Sigmoid colon (tissue), 7 donors: ENCODE measurements around the gene HIVEP3. TPM values are rescaled to one million over a fixed set of nuclear protein-coding genes. Genes with fewer than 3 reads are reported as not detected.

ENCODE experiments used
- DNase-seq: peaks from one replicate; pipeline ENCODE4 v3.0.0-alpha.2; 2019
- H3K27ac ChIP-seq, 4 donors: fragments of 200-600 bp; sonication (generic); one replicate each; pipeline ENCODE4 v1.5.1; 2016 to 2019; ENCODE audit warnings: mild to moderate bottlenecking in 1 of 4
- H3K27me3 ChIP-seq, 3 donors: fragments of 200-600 bp; sonication (generic); one replicate each; pipeline ENCODE4 v1.5.1; 2019; ENCODE audit warnings: mild to moderate bottlenecking in 1 of 3
- H3K36me3 ChIP-seq, 4 donors: fragments of 200-600 bp; sonication (generic); one replicate each; pipeline ENCODE4 v1.5.1; 2016 to 2019
- H3K4me1 ChIP-seq, 4 donors: fragments of 200-600 bp; sonication (generic); one replicate each; pipeline ENCODE4 v1.5.1; 2017 to 2019
- H3K4me3 ChIP-seq, 4 donors: fragments of 200-600 bp; sonication (generic); one replicate each; pipeline ENCODE4 v1.5.1; 2017 to 2019; ENCODE audit warnings: mild to moderate bottlenecking in 2 of 4, moderate library complexity in 1 of 4
- H3K9me3 ChIP-seq, 4 donors: fragments of 200-600 bp in 3 of 4; sonication (generic) in 3 of 4; one replicate each; pipeline versions ENCODE4 v1.5.1 to v1.6.1; 2013 to 2019
- CTCF ChIP-seq, 4 experiments: fragments of 450-650 bp in 3 of 4; fragments of 200-600 bp in 1 of 4; IDR thresholded peaks; one replicate each; pipeline ENCODE4 v1.5.1; 2016 to 2019; ENCODE audit warnings: antibody characterized with exemption in 4 of 4, mild to moderate bottlenecking in 3 of 4, moderate library complexity in 2 of 4
- EP300 ChIP-seq, 4 donors: sonication (generic); formaldehyde crosslinking; IDR thresholded peaks; one replicate each; pipeline ENCODE4 v1.6.1; 2017; ENCODE audit warnings: antibody characterized with exemption in 4 of 4
- POLR2A ChIP-seq, 2 donors: fragments of 450-650 bp; IDR thresholded peaks; one replicate each; pipeline ENCODE4 v1.6.1; 2016; ENCODE audit warnings: antibody characterized with exemption in 2 of 2, mild to moderate bottlenecking in 2 of 2, moderate library complexity in 2 of 2
- POLR2AphosphoS5 ChIP-seq, 4 donors: sonication (generic); formaldehyde crosslinking; IDR thresholded peaks; one replicate each; pipeline ENCODE4 v1.6.1; 2017; ENCODE audit warnings: antibody characterized with exemption in 4 of 4
- WGBS, 2 donors: extraction: QIAGEN DNeasy Blood & Tissue Kit; methylation state at CpG; one replicate each; pipeline ENCODE4 v1.1.7; 2013; 5-methylcytosine and 5-hydroxymethylcytosine counted together
- intact Hi-C: fragments of 100-400 bp; cut with DNase I; formaldehyde crosslinking; loops from one replicate; pipeline ENCODE4 v1.15.1; 2023
- polyA plus RNA-seq, 3 donors: library from polyadenylated mRNA; stranded (reverse); fragments of 200-250 nt; gene quantifications; one replicate each; pipeline ENCODE4 v1.2.3, GENCODE V29; 2013
- total RNA-seq, 4 donors: library from RNA; depleted of rRNA; stranded (reverse); fragments of >200 nt; gene quantifications; one replicate each; pipeline ENCODE4 v1.1.0, GENCODE V29; 2016
- donor health status: healthy with polysubstance abuse.
- donor health status: Bipolar disorder and iron deficiency.
- donor health status: healthy.

Gene HIVEP3
- total and polyA plus RNA-seq, 7 donors: 1.4 to 7.8 (median 3.2) TPM

- H3K27ac ChIP-seq: peak overlapping the region; percentile 60 to 81 (median 71)
- H3K4me3 ChIP-seq: no peak overlapping the region
- peaks cover 0 to 84% (median 78%) of the 10 kb centered on the region in 4 donors for H3K4me1 ChIP-seq
- H3K27me3 ChIP-seq: no peaks in the 10 kb centered on the region
- TF ChIP-seq POLR2AphosphoS5 (IDR thresholded peaks at IDR 0.05) (peak; percentile 14 to 63 (median 40)), CTCF (IDR thresholded peaks at IDR 0.05) (no peak)
- WGBS, 2 donors: 26 to 67% methylated on average over 18 of the region's 18 CpGs
- H3K36me3 ChIP-seq: no peaks in the 10 kb centered on the region
- intact Hi-C loops: no loop called here
- DNase-seq: peak; percentile 95
- no peaks in the 10 kb centered on the region for H3K9me3 ChIP-seq
Measured at GRCh38 chr1:41482001-41482765, 436.5 kb downstream of the HIVEP3 start.

DNA sequence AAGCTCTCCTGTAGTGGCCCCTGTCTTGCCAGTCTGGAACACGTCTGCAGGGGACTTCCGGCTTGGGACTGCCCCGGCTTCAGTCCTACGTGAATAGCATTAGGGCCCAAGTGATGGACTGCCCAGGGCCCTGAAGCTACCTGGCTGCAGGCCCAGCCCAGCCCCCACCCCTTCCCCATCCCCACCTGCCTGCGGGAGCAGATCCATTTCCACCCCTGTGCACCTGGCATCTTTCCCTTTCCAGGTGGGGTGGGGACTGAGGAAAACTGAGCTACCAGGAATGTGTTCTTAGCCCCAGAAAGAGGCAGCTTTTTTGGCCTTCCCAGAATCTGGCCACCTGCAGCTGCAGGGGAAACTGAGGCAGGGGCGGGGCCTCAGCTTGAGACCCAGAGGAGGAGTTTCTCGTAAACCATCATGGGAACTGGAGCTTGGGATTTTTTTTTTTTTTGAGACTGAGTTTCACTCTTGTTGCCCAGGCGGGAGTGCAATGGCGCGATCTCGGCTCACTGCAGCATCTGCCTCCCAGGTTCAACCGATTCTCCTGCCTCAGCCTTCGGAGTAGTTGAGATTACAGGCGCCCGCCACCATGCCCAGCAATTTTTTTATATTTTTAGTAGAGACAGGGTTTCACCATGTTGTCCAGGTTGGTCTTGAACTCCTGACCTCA is 437.5 kb downstream of the HIVEP3 start:
- 68 to 86% methylated on average over 15 of the region's 15 CpGs for WGBS, 2 donors
- Histone ChIP-seq H3K27ac (peak overlapping the region in 3 of 4 donors; percentile 60 to 81 (median 74)), H3K4me3 (no peak overlapping the region), H3K4me1 (peaks cover 0 to 75% (median 68%) of the 10 kb centered on the region in 4 donors), H3K27me3 (no peaks in the 10 kb centered on the region), H3K9me3 (no peaks in the 10 kb centered on the region), H3K36me3 (no peaks in the 10 kb centered on the region)
- TF ChIP-seq POLR2AphosphoS5 (IDR thresholded peaks at IDR 0.05) (no peak), CTCF (IDR thresholded peaks at IDR 0.05) (no peak), POLR2A (IDR thresholded peaks at IDR 0.05) (no peak), EP300 (IDR thresholded peaks at IDR 0.05) (no peak)
- intact Hi-C loops: no loop called here
- no peak for DNase-seq

DNA sequence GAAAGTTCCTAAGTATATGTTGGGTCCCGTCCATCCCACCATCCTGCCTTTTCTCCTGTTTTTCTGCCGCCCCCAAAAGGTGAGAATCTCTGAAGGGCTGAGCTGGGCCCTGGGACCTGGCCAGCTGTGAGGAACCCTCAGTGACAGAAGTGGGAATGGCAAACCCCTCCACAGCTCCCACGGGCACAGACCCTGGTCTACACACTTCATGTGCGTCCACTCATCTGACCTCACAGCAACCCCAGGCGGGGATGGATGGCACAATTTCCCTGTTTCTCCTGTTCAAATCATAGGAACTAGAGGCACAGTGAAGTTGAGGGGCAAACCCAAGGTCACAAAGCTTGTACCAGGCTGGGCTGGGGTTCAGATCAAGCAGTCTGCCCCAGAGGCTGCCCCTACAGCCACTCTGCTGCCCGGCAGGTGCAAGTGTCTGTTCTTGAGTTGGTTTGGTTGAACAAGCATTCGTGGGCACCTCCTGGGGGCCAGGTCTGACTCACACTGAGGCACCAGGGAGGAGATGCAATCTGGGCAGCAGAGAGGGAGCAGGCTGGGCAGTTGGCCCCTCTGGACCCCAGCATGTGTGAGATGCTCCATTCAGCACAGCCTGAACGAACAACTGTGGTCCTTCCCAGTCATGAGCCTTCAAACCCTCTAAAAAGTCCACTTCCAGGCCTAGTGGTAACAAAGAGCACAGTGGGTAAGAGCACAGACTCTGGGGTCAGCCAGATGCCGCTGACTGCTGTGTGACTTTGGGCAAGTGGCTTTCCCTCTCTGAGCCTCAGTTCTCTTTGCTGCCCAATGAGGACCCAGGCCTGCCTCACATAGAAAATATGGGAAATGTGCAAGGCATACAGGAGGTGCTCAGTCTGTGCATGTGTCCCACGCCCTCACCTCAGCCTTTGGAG is 438.3 kb downstream of the HIVEP3 start:
- Histone ChIP-seq H3K4me3 (no peak overlapping the region), H3K4me1 (peaks cover 0 to 74% (median 66%) of the 10 kb centered on the region in 4 donors), H3K27me3 (no peaks in the 10 kb centered on the region), H3K27ac (peak overlapping the region in 3 of 4 donors; percentile 60 to 76 (median 73)), H3K9me3 (no peaks in the 10 kb centered on the region), H3K36me3 (no peaks in the 10 kb centered on the region)
- WGBS, 2 donors: 90 to 91% methylated on average over 10 of the region's 10 CpGs
- intact Hi-C loops: no loop called here
- no peak for DNase-seq
- TF ChIP-seq CTCF (IDR thresholded peaks at IDR 0.05) (no peak), EP300 (IDR thresholded peaks at IDR 0.05) (no peak), POLR2AphosphoS5 (IDR thresholded peaks at IDR 0.05) (no peak), POLR2A (IDR thresholded peaks at IDR 0.05) (no peak)

DNA sequence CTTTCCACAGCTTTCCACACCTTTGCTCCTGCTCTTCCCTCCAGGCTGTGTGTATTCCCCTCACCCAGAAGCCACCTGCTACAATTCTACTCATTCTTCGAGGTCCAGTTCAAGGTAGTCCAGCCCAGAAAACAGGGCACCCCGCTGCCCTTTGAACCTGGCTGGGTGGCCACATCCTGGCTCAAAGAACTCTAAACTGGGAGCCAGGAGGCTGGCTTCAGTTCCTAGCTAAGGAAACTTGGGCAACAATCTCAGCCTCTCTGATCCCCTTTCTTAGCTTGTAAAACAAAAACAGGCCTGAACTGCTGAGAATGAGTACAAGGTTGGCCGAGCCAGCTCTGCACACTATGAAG is 438.9 kb downstream of the HIVEP3 start:
- peak overlapping the region in 3 of 4 donors; percentile 60 to 76 (median 73) for H3K27ac ChIP-seq
- H3K9me3 ChIP-seq: no peaks in the 10 kb centered on the region
- TF ChIP-seq CTCF (IDR thresholded peaks at IDR 0.05) (no peak), POLR2AphosphoS5 (IDR thresholded peaks at IDR 0.05) (no peak), EP300 (IDR thresholded peaks at IDR 0.05) (no peak), POLR2A (IDR thresholded peaks at IDR 0.05) (no peak)
- intact Hi-C loops: no loop called here
- H3K4me3 ChIP-seq: no peak overlapping the region
- no peaks in the 10 kb centered on the region for H3K27me3 ChIP-seq
- H3K4me1 ChIP-seq: peaks cover 0 to 74% (median 66%) of the 10 kb centered on the region in 4 donors
- WGBS, 2 donors: 83 to 84% methylated on average over 3 of the region's 3 CpGs
- no peaks in the 10 kb centered on the region for H3K36me3 ChIP-seq
- no peak for DNase-seq
